Tibial artery (tissue), 4 donors: ENCODE results near the gene ARFGEF2.
"Not testable (repeated sequence)": the region's sequence is repeated elsewhere in the genome, so short reads cannot be mapped to it uniquely, and the experiment has no call there.

ENCODE experiments used
- DNase-seq, 2 donors: peaks; one replicate each; pipeline ENCODE4 v3.0.0-alpha.2; 2019
- H3K27ac ChIP-seq, 2 donors: fragments of 200-600 bp; sonication (generic) in 1 of 2; 1 replicate in 1 of 2; 2 replicates in 1 of 2; pipeline ENCODE4 v1.5.1; 2018 to 2019; ENCODE audit warnings: mild to moderate bottlenecking in 1 of 2
- H3K27me3 ChIP-seq, 2 donors: fragments of 200-600 bp; sonication (generic) in 1 of 2; one replicate each; pipeline versions ENCODE4 v1.5.1 to v1.6.0; 2016 to 2019
- H3K36me3 ChIP-seq, 3 donors: fragments of 200-600 bp; sonication (generic) in 2 of 3; one replicate each; pipeline ENCODE4 v1.5.1; 2016 to 2019; ENCODE audit warnings: mild to moderate bottlenecking in 2 of 3
- H3K4me1 ChIP-seq, 4 donors: fragments of 200-600 bp; sonication (generic) in 2 of 4; 1 replicate in 3 of 4; 2 replicates in 1 of 4; pipeline ENCODE4 v1.5.1; 2016 to 2019
- H3K4me3 ChIP-seq, 2 donors: fragments of 200-600 bp; sonication (generic) in 1 of 2; 1 replicate in 1 of 2; 2 replicates in 1 of 2; pipeline ENCODE4 v1.5.1; 2018 to 2019; ENCODE audit warnings: mild to moderate bottlenecking in 2 of 2
- H3K9me3 ChIP-seq, 3 donors: fragments of 200-600 bp; sonication (generic) in 1 of 3; one replicate each; pipeline ENCODE4 v1.5.1; 2016 to 2019
- intact Hi-C: fragments of 100-400 bp; cut with DNase I; formaldehyde crosslinking; loops from one replicate; pipeline ENCODE4 v1.15.0; 2023; ENCODE audit warnings: low total_unique reads
- TF ChIP-seq, protein P1 (sequence below), 2 experiments: fragments of 200-600 bp in 1 of 2; fragments of 450-650 bp in 1 of 2; IDR thresholded peaks; one replicate each; pipeline ENCODE4 v1.5.1; 2017 to 2019; ENCODE audit warnings: antibody characterized with exemption in 2 of 2, mild to moderate bottlenecking in 1 of 2, moderate library complexity in 1 of 2

ARFGEF2 gene

GRCh38 chr20:48965189-48965910 lies 43.8 kb downstream of the ARFGEF2 start:
- H3K27ac ChIP-seq, result no peak overlapping the region
- peaks cover 56 to 81% (median 60%) of the 10 kb centered on the region in 3 donors for H3K36me3 ChIP-seq
- intact Hi-C loops, result no loop called here
- H3K4me3 ChIP-seq, result no peak overlapping the region
- DNase-seq, result no peak
- no peaks in the 10 kb centered on the region for H3K9me3 ChIP-seq
- H3K4me1 ChIP-seq, result no peaks in the 10 kb centered on the region
- TF ChIP-seq, protein P1, sequence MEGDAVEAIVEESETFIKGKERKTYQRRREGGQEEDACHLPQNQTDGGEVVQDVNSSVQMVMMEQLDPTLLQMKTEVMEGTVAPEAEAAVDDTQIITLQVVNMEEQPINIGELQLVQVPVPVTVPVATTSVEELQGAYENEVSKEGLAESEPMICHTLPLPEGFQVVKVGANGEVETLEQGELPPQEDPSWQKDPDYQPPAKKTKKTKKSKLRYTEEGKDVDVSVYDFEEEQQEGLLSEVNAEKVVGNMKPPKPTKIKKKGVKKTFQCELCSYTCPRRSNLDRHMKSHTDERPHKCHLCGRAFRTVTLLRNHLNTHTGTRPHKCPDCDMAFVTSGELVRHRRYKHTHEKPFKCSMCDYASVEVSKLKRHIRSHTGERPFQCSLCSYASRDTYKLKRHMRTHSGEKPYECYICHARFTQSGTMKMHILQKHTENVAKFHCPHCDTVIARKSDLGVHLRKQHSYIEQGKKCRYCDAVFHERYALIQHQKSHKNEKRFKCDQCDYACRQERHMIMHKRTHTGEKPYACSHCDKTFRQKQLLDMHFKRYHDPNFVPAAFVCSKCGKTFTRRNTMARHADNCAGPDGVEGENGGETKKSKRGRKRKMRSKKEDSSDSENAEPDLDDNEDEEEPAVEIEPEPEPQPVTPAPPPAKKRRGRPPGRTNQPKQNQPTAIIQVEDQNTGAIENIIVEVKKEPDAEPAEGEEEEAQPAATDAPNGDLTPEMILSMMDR (IDR thresholded peaks at IDR 0.05), result no peak
- H3K27me3 ChIP-seq, result no peaks in the 10 kb centered on the region

GRCh38 chr20:48970681-48971365 lies 49.3 kb downstream of the ARFGEF2 start:
- Histone ChIP-seq H3K27me3 (no peaks in the 10 kb centered on the region), H3K4me3 (no peak overlapping the region), H3K9me3 (no peaks in the 10 kb centered on the region), H3K4me1 (no peaks in the 10 kb centered on the region), H3K36me3 (peaks cover 63 to 97% (median 89%) of the 10 kb centered on the region in 3 donors), H3K27ac (no peak overlapping the region)
- TF ChIP-seq, protein P1 (IDR thresholded peaks at IDR 0.05), result no peak
- intact Hi-C loops, result no loop called here
- no peak for DNase-seq

DNA sequence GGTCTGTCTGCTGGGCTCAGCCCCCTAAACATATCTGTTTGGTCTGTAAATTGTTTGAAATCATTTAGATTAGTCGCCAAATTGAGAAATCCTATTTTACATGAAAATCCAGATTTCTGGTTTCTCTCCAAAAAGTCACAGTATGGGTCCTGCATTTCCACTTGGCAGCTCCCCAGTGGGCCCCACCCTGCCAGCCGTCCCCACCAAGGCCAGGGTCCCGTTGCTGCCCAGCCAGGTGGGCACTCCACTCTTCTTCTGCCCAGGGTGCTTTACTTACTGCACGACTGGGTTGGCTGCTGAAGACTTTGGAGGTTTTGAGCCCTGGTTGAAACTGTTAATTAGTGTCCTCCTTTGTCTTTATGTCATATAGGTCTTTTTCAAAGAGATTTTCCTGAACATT lies 50.4 kb downstream of the ARFGEF2 start:
- Histone ChIP-seq H3K4me3 (no peak overlapping the region), H3K27ac (no peak overlapping the region), H3K27me3 (no peaks in the 10 kb centered on the region), H3K9me3 (no peaks in the 10 kb centered on the region), H3K36me3 (peaks cover 61 to 96% (median 88%) of the 10 kb centered on the region in 3 donors), H3K4me1 (no peaks in the 10 kb centered on the region)
- TF ChIP-seq, protein P1 (IDR thresholded peaks at IDR 0.05), result no peak
- DNase-seq, result no peak
- intact Hi-C loops, result no loop called here

GRCh38 chr20:48972816-48973215 lies 51.3 kb downstream of the ARFGEF2 start:
- H3K9me3 ChIP-seq, result no peaks in the 10 kb centered on the region
- H3K27ac ChIP-seq, result no peak overlapping the region
- intact Hi-C loops, result no loop called here
- DNase-seq, result no peak
- H3K36me3 ChIP-seq, result peaks cover 69 to 93% (median 91%) of the 10 kb centered on the region in 3 donors
- H3K4me1 ChIP-seq, result no peaks in the 10 kb centered on the region
- H3K27me3 ChIP-seq, result no peaks in the 10 kb centered on the region
- H3K4me3 ChIP-seq, result no peak overlapping the region
- TF ChIP-seq, protein P1 (IDR thresholded peaks at IDR 0.05), result no peak

DNA sequence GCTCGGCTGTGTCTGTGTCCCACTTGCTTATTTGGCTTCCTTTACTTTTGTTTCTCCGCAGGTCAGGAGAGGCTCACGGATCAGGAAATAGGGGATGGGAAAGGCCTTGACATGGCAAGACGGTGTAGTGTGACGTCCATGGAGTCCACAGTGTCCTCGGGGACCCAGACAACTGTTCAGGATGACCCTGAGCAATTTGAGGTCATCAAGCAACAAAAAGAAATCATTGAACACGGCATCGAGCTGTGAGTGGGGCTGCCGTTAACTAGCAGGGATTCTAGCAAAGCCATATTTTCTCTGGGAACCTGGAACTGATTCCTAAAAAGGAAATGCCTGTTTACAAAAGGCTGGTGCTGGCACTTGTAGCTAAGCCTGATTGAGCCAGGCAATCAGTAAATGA lies 54.4 kb downstream of the ARFGEF2 start:
- H3K4me1 ChIP-seq, result no peaks in the 10 kb centered on the region
- H3K36me3 ChIP-seq, result peaks cover 46 to 79% (median 68%) of the 10 kb centered on the region in 3 donors
- DNase-seq, result no peak
- TF ChIP-seq, protein P1 (IDR thresholded peaks at IDR 0.05), result no peak
- intact Hi-C loops, result no loop called here
- H3K27ac ChIP-seq, result no peak overlapping the region
- H3K9me3 ChIP-seq, result no peaks in the 10 kb centered on the region
- no peaks in the 10 kb centered on the region for H3K27me3 ChIP-seq
- H3K4me3 ChIP-seq, result no peak overlapping the region

- intact Hi-C loops, H3K27ac ChIP-seq, DNase-seq, H3K27me3 ChIP-seq, H3K4me3 ChIP-seq, H3K4me1 ChIP-seq, H3K9me3 ChIP-seq: not testable (repeated sequence)
- H3K36me3 ChIP-seq, result peaks cover 49 to 74% (median 59%) of the 10 kb centered on the region in 3 donors
Measured at GRCh38 chr20:48979980-48980379, 58.5 kb downstream of the ARFGEF2 start.
